ENCODE results near the gene DOCK3.

The DOCK3 gene

DNA sequence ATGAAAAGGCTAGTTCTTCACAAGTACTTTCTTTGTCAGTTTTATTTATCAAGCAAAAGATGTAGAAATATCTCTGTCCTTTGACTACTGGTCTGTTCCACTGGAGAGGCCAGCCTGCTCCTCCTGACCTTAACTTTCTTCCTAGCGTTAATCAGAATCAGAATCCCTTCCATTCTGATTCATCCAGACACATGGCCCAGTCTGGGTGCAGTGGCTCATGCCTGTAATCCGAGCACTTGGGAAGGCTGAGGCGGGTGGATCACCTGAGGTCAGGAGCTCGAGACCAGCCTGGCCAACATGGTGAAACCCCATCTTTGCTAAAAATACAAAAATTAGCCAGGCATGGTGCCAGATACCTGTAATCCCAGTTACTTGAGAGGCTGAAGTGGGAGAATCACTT lies 678.4 kb downstream of the DOCK3 start:
- no peaks in the 10 kb centered on the region for H3K36me3 ChIP-seq (ENCODE audit: control insufficient read depth in 5 of 5, insufficient read depth in 5 of 5, low read length in 5 of 5)

DNA sequence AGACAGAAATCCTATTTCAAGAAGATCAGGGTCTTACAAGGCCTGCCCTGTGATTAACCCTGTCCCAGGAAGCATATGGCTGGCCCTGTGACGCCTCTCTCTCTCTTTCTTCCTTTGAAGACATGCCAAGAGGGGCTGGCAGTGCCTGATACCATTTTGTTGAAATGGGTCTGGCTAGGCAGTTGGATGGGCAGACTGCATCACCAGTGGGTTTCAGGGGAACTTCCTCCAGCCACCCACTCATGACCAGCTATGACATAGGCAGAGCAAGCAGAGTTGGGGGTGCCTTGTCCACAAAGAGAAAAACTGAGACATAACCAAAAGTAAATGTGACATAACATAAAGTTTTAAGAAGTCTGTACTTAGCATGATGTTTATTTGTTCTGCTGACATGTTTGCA lies 679.0 kb downstream of the DOCK3 start:
- H3K9me3 ChIP-seq (ENCODE audit: control insufficient read depth in 5 of 5, low read length in 5 of 5) = no peaks in the 10 kb centered on the region

More for the DNA sequence above, 678.4 kb downstream of the DOCK3 start:
- no peaks in the 10 kb centered on the region for H3K27me3 ChIP-seq (ENCODE audit: control insufficient read depth in 5 of 5, insufficient read depth in 4 of 5, low read length in 5 of 5)
- H3K4me1 ChIP-seq (ENCODE audit: control insufficient read depth in 5 of 5, insufficient read depth in 5 of 5, low read length in 5 of 5) = no peaks in the 10 kb centered on the region
- no peaks in the 10 kb centered on the region for H3K9me3 ChIP-seq (ENCODE audit: control insufficient read depth in 5 of 5, low read length in 5 of 5)
- H3K27ac ChIP-seq (ENCODE audit: low read depth, low read length) = no peak overlapping the region
- no peak overlapping the region for H3K9ac ChIP-seq (ENCODE audit: low read length in 5 of 5)
- no peak overlapping the region for H3K4me3 ChIP-seq (ENCODE audit: low read depth in 1 of 5, low read length in 5 of 5)

GRCh38 chr3:51354172-51354571 lies 679.4 kb downstream of the DOCK3 start:
- Histone ChIP-seq H3K36me3 (ENCODE audit: control insufficient read depth in 5 of 5, insufficient read depth in 5 of 5, low read length in 5 of 5) (no peaks in the 10 kb centered on the region), H3K4me3 (ENCODE audit: low read depth in 1 of 5, low read length in 5 of 5) (no peak overlapping the region), H3K9me3 (ENCODE audit: control insufficient read depth in 5 of 5, low read length in 5 of 5) (no peaks in the 10 kb centered on the region), H3K4me1 (ENCODE audit: control insufficient read depth in 5 of 5, insufficient read depth in 5 of 5, low read length in 5 of 5) (no peaks in the 10 kb centered on the region), H3K9ac (ENCODE audit: low read length in 5 of 5) (no peak overlapping the region), H3K27me3 (ENCODE audit: control insufficient read depth in 5 of 5, insufficient read depth in 4 of 5, low read length in 5 of 5) (no peaks in the 10 kb centered on the region), H3K27ac (ENCODE audit: low read depth, low read length) (no peak overlapping the region)

More for the DNA sequence above, 679.0 kb downstream of the DOCK3 start:
- no peak overlapping the region for H3K27ac ChIP-seq (ENCODE audit: low read depth, low read length)
- H3K4me1 ChIP-seq (ENCODE audit: control insufficient read depth in 5 of 5, insufficient read depth in 5 of 5, low read length in 5 of 5) = no peaks in the 10 kb centered on the region
- no peaks in the 10 kb centered on the region for H3K27me3 ChIP-seq (ENCODE audit: control insufficient read depth in 5 of 5, insufficient read depth in 4 of 5, low read length in 5 of 5)
- no peaks in the 10 kb centered on the region for H3K36me3 ChIP-seq (ENCODE audit: control insufficient read depth in 5 of 5, insufficient read depth in 5 of 5, low read length in 5 of 5)
- H3K4me3 ChIP-seq (ENCODE audit: low read depth in 1 of 5, low read length in 5 of 5) = no peak overlapping the region
- no peak overlapping the region for H3K9ac ChIP-seq (ENCODE audit: low read length in 5 of 5)

GRCh38 chr3:51354731-51355615 lies 680.2 kb downstream of the DOCK3 start:
- no peaks in the 10 kb centered on the region for H3K4me1 ChIP-seq (ENCODE audit: control insufficient read depth in 5 of 5, insufficient read depth in 5 of 5, low read length in 5 of 5)
- H3K4me3 ChIP-seq (ENCODE audit: low read depth in 1 of 5, low read length in 5 of 5) = no peak overlapping the region
- H3K36me3 ChIP-seq (ENCODE audit: control insufficient read depth in 5 of 5, insufficient read depth in 5 of 5, low read length in 5 of 5) = no peaks in the 10 kb centered on the region
- no peak overlapping the region for H3K27ac ChIP-seq (ENCODE audit: low read depth, low read length)
- H3K27me3 ChIP-seq (ENCODE audit: control insufficient read depth in 5 of 5, insufficient read depth in 4 of 5, low read length in 5 of 5) = no peaks in the 10 kb centered on the region
- H3K9me3 ChIP-seq (ENCODE audit: control insufficient read depth in 5 of 5, low read length in 5 of 5) = no peaks in the 10 kb centered on the region
- H3K9ac ChIP-seq (ENCODE audit: low read length in 5 of 5) = no peak overlapping the region

DNA sequence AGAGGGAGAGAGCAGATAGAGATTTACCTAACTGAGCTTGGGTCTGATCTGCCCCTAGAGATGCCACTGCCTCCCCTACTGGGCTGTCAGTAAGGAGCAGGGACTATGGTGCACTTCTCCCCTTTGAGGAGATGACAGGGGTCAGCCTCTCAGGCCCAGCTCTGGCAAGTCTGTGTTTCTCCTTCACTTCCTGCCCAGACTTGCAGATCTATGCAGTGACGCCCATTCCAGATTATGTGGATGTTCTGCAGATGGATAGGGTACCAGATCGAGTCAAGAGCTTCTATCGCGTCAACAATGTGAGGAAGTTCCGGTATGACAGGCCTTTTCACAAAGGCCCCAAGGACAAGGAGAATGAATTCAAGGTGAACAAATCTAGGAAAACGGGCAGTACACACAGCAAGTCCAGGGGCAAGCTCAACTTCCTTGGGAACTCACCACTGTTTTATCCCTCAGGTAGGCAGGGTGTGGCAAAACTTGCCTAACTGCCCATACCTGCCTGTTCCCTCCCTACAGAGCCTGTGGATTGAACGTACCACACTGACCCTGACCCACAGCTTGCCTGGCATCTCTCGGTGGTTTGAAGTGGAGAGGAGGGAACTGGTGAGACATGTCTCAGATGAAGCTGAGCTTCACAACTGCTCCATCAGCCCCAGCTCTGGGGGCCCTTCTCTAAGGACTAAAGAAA lies 681.3 kb downstream of the DOCK3 start:
- no peaks in the 10 kb centered on the region for H3K36me3 ChIP-seq (ENCODE audit: control insufficient read depth in 5 of 5, insufficient read depth in 5 of 5, low read length in 5 of 5)
- no peaks in the 10 kb centered on the region for H3K27me3 ChIP-seq (ENCODE audit: control insufficient read depth in 5 of 5, insufficient read depth in 4 of 5, low read length in 5 of 5)

GRCh38 chr3:51357856-51358255 lies 683.1 kb downstream of the DOCK3 start:
- no peak overlapping the region for H3K4me3 ChIP-seq (ENCODE audit: low read depth in 1 of 5, low read length in 5 of 5)
- no peaks in the 10 kb centered on the region for H3K4me1 ChIP-seq (ENCODE audit: control insufficient read depth in 5 of 5, insufficient read depth in 5 of 5, low read length in 5 of 5)
- H3K36me3 ChIP-seq (ENCODE audit: control insufficient read depth in 5 of 5, insufficient read depth in 5 of 5, low read length in 5 of 5) = no peaks in the 10 kb centered on the region
- H3K9me3 ChIP-seq (ENCODE audit: control insufficient read depth in 5 of 5, low read length in 5 of 5) = no peaks in the 10 kb centered on the region
- no peaks in the 10 kb centered on the region for H3K27me3 ChIP-seq (ENCODE audit: control insufficient read depth in 5 of 5, insufficient read depth in 4 of 5, low read length in 5 of 5)
- no peak overlapping the region for H3K9ac ChIP-seq (ENCODE audit: low read length in 5 of 5)
- H3K27ac ChIP-seq (ENCODE audit: low read depth, low read length) = no peak overlapping the region

More for the DNA sequence above, 681.3 kb downstream of the DOCK3 start:
- Histone ChIP-seq H3K4me1 (ENCODE audit: control insufficient read depth in 5 of 5, insufficient read depth in 5 of 5, low read length in 5 of 5) (no peaks in the 10 kb centered on the region), H3K9me3 (ENCODE audit: control insufficient read depth in 5 of 5, low read length in 5 of 5) (no peaks in the 10 kb centered on the region), H3K27ac (ENCODE audit: low read depth, low read length) (no peak overlapping the region), H3K4me3 (ENCODE audit: low read depth in 1 of 5, low read length in 5 of 5) (no peak overlapping the region), H3K9ac (ENCODE audit: low read length in 5 of 5) (no peak overlapping the region)

GRCh38 chr3:51358981-51359380 lies 684.3 kb downstream of the DOCK3 start:
- Histone ChIP-seq H3K36me3 (ENCODE audit: control insufficient read depth in 5 of 5, insufficient read depth in 5 of 5, low read length in 5 of 5) (no peaks in the 10 kb centered on the region), H3K27me3 (ENCODE audit: control insufficient read depth in 5 of 5, insufficient read depth in 4 of 5, low read length in 5 of 5) (no peaks in the 10 kb centered on the region), H3K9ac (ENCODE audit: low read length in 5 of 5) (no peak overlapping the region), H3K4me3 (ENCODE audit: low read depth in 1 of 5, low read length in 5 of 5) (no peak overlapping the region), H3K9me3 (ENCODE audit: control insufficient read depth in 5 of 5, low read length in 5 of 5) (no peaks in the 10 kb centered on the region), H3K4me1 (ENCODE audit: control insufficient read depth in 5 of 5, insufficient read depth in 5 of 5, low read length in 5 of 5) (no peaks in the 10 kb centered on the region), H3K27ac (ENCODE audit: low read depth, low read length) (no peak overlapping the region)

GRCh38 chr3:51360806-51361205 lies 686.1 kb downstream of the DOCK3 start:
- Histone ChIP-seq H3K36me3 (ENCODE audit: control insufficient read depth in 5 of 5, insufficient read depth in 5 of 5, low read length in 5 of 5) (no peaks in the 10 kb centered on the region), H3K27me3 (ENCODE audit: control insufficient read depth in 5 of 5, insufficient read depth in 4 of 5, low read length in 5 of 5) (no peaks in the 10 kb centered on the region)

GRCh38 chr3:51361746-51362145 lies 687.0 kb downstream of the DOCK3 start:
- H3K27me3 ChIP-seq (ENCODE audit: control insufficient read depth in 5 of 5, insufficient read depth in 4 of 5, low read length in 5 of 5) = no peaks in the 10 kb centered on the region
- no peak overlapping the region for H3K9ac ChIP-seq (ENCODE audit: low read length in 5 of 5)
- no peaks in the 10 kb centered on the region for H3K9me3 ChIP-seq (ENCODE audit: control insufficient read depth in 5 of 5, low read length in 5 of 5)
- H3K4me1 ChIP-seq (ENCODE audit: control insufficient read depth in 5 of 5, insufficient read depth in 5 of 5, low read length in 5 of 5) = no peaks in the 10 kb centered on the region
- no peak overlapping the region for H3K4me3 ChIP-seq (ENCODE audit: low read depth in 1 of 5, low read length in 5 of 5)
- H3K36me3 ChIP-seq (ENCODE audit: control insufficient read depth in 5 of 5, insufficient read depth in 5 of 5, low read length in 5 of 5) = no peaks in the 10 kb centered on the region
- no peak overlapping the region for H3K27ac ChIP-seq (ENCODE audit: low read depth, low read length)

More at GRCh38 chr3:51360806-51361205, 686.1 kb downstream of the DOCK3 start:
- no peaks in the 10 kb centered on the region for H3K4me1 ChIP-seq (ENCODE audit: control insufficient read depth in 5 of 5, insufficient read depth in 5 of 5, low read length in 5 of 5)
- no peak overlapping the region for H3K27ac ChIP-seq (ENCODE audit: low read depth, low read length)
- H3K4me3 ChIP-seq (ENCODE audit: low read depth in 1 of 5, low read length in 5 of 5) = no peak overlapping the region
- H3K9me3 ChIP-seq (ENCODE audit: control insufficient read depth in 5 of 5, low read length in 5 of 5) = no peaks in the 10 kb centered on the region
- no peak overlapping the region for H3K9ac ChIP-seq (ENCODE audit: low read length in 5 of 5)

GRCh38 chr3:51362476-51362875 lies 687.7 kb downstream of the DOCK3 start:
- Histone ChIP-seq H3K27ac (ENCODE audit: low read depth, low read length) (no peak overlapping the region), H3K9me3 (ENCODE audit: control insufficient read depth in 5 of 5, low read length in 5 of 5) (no peaks in the 10 kb centered on the region), H3K36me3 (ENCODE audit: control insufficient read depth in 5 of 5, insufficient read depth in 5 of 5, low read length in 5 of 5) (no peaks in the 10 kb centered on the region), H3K4me1 (ENCODE audit: control insufficient read depth in 5 of 5, insufficient read depth in 5 of 5, low read length in 5 of 5) (no peaks in the 10 kb centered on the region), H3K27me3 (ENCODE audit: control insufficient read depth in 5 of 5, insufficient read depth in 4 of 5, low read length in 5 of 5) (no peaks in the 10 kb centered on the region), H3K4me3 (ENCODE audit: low read depth in 1 of 5, low read length in 5 of 5) (no peak overlapping the region), H3K9ac (ENCODE audit: low read length in 5 of 5) (no peak overlapping the region)

Data from subcutaneous abdominal adipose tissue (tissue), 5 donors.